ENCODE data around the gene BSN.
"Not testable (repeated sequence)": the region's sequence is repeated elsewhere in the genome, so short reads cannot be mapped to it uniquely, and the experiment has no call there.

Gene BSN

GRCh38 chr3:49683162-49683561 lies 128.9 kb downstream of the BSN start:
- Histone ChIP-seq H3K4me3 (ENCODE audit: low read depth in 1 of 2, low read length in 1 of 2) (no peak overlapping the region), H3K36me3 (peaks cover 70% of the 10 kb centered on the region), H3K27me3 (peaks cover 37% of the 10 kb centered on the region), H3K9me3 (no peaks in the 10 kb centered on the region), H3K27ac (no peak overlapping the region), H3K4me1 (ENCODE audit: control insufficient read depth in 1 of 2, insufficient read depth in 1 of 2, low read depth in 1 of 2, low read length in 1 of 2) (peaks cover 0 to 10% of the 10 kb centered on the region in 2 experiments)
- TF ChIP-seq, protein P1, sequence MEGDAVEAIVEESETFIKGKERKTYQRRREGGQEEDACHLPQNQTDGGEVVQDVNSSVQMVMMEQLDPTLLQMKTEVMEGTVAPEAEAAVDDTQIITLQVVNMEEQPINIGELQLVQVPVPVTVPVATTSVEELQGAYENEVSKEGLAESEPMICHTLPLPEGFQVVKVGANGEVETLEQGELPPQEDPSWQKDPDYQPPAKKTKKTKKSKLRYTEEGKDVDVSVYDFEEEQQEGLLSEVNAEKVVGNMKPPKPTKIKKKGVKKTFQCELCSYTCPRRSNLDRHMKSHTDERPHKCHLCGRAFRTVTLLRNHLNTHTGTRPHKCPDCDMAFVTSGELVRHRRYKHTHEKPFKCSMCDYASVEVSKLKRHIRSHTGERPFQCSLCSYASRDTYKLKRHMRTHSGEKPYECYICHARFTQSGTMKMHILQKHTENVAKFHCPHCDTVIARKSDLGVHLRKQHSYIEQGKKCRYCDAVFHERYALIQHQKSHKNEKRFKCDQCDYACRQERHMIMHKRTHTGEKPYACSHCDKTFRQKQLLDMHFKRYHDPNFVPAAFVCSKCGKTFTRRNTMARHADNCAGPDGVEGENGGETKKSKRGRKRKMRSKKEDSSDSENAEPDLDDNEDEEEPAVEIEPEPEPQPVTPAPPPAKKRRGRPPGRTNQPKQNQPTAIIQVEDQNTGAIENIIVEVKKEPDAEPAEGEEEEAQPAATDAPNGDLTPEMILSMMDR (IDR thresholded peaks at IDR 0.05) = no peak

GRCh38 chr3:49684453-49684852 lies 130.2 kb downstream of the BSN start:
- peaks cover 57% of the 10 kb centered on the region for H3K36me3 ChIP-seq
- H3K4me3 ChIP-seq (ENCODE audit: low read depth in 1 of 2, low read length in 1 of 2); H3K9me3 ChIP-seq: not testable (repeated sequence)

DNA sequence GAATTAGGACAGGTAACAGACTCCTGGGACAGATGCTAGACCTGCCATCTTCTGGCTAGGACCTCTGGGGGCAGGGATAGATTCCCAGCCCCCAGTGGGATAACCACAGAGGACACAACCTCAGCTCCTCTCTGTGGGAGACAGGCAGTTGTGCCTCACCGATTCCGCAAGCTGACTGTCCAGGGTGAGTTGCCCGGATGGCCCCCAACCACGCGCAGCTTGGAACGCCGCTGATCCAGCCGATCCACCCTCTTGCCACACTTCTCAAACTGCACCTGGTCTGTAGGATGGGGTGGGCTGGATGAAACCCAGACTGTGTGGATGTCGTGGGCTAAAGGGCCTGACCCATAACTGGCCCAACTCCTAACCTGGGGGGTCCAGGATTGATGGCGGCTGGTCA lies 130.8 kb downstream of the BSN start:
- H3K9me3 ChIP-seq; H3K27ac ChIP-seq; H3K4me3 ChIP-seq (ENCODE audit: low read depth in 1 of 2, low read length in 1 of 2): not testable (repeated sequence)
- H3K4me1 ChIP-seq (ENCODE audit: control insufficient read depth in 1 of 2, insufficient read depth in 1 of 2, low read depth in 1 of 2, low read length in 1 of 2) = peaks cover 12 to 20% of the 10 kb centered on the region in 2 experiments
- H3K36me3 ChIP-seq = peaks cover 51% of the 10 kb centered on the region
- H3K27me3 ChIP-seq = peaks cover 38% of the 10 kb centered on the region

More at GRCh38 chr3:49684453-49684852, 130.2 kb downstream of the BSN start:
- not testable (repeated sequence) for H3K27ac ChIP-seq
- Histone ChIP-seq H3K4me1 (ENCODE audit: control insufficient read depth in 1 of 2, insufficient read depth in 1 of 2, low read depth in 1 of 2, low read length in 1 of 2) (peaks cover 7 to 16% of the 10 kb centered on the region in 2 experiments), H3K27me3 (peaks cover 38% of the 10 kb centered on the region)

GRCh38 chr3:49685846-49686245 lies 131.6 kb downstream of the BSN start:
- not testable (repeated sequence) for H3K4me3 ChIP-seq (ENCODE audit: low read depth in 1 of 2, low read length in 1 of 2); H3K9me3 ChIP-seq; H3K27ac ChIP-seq
- Histone ChIP-seq H3K36me3 (peaks cover 43% of the 10 kb centered on the region), H3K4me1 (ENCODE audit: control insufficient read depth in 1 of 2, insufficient read depth in 1 of 2, low read depth in 1 of 2, low read length in 1 of 2) (peaks cover 19 to 26% of the 10 kb centered on the region in 2 experiments), H3K27me3 (peaks cover 38% of the 10 kb centered on the region)

- Histone ChIP-seq H3K27me3 (peaks cover 38% of the 10 kb centered on the region), H3K4me1 (ENCODE audit: control insufficient read depth in 1 of 2, insufficient read depth in 1 of 2, low read depth in 1 of 2, low read length in 1 of 2) (peaks cover 24 to 28% of the 10 kb centered on the region in 2 experiments), H3K36me3 (peaks cover 38% of the 10 kb centered on the region)
- not testable (repeated sequence) for H3K9me3 ChIP-seq; H3K27ac ChIP-seq; H3K4me3 ChIP-seq (ENCODE audit: low read depth in 1 of 2, low read length in 1 of 2)
Observed at GRCh38 chr3:49686346-49686745, 132.1 kb downstream of the BSN start.

- H3K9me3 ChIP-seq; H3K27ac ChIP-seq; H3K4me3 ChIP-seq (ENCODE audit: low read depth in 1 of 2, low read length in 1 of 2): not testable (repeated sequence)
- Histone ChIP-seq H3K36me3 (peaks cover 35% of the 10 kb centered on the region), H3K27me3 (peaks cover 38% of the 10 kb centered on the region), H3K4me1 (ENCODE audit: control insufficient read depth in 1 of 2, insufficient read depth in 1 of 2, low read depth in 1 of 2, low read length in 1 of 2) (peaks cover 24 to 28% of the 10 kb centered on the region in 2 experiments)
Observed at GRCh38 chr3:49686769-49687423, 132.6 kb downstream of the BSN start.

GRCh38 chr3:49687424-49687795 lies 133.1 kb downstream of the BSN start:
- not testable (repeated sequence) for H3K4me3 ChIP-seq (ENCODE audit: low read depth in 1 of 2, low read length in 1 of 2); H3K9me3 ChIP-seq; H3K27ac ChIP-seq
- peaks cover 38% of the 10 kb centered on the region for H3K27me3 ChIP-seq
- H3K4me1 ChIP-seq (ENCODE audit: control insufficient read depth in 1 of 2, insufficient read depth in 1 of 2, low read depth in 1 of 2, low read length in 1 of 2) = peaks cover 24 to 28% of the 10 kb centered on the region in 2 experiments
- peaks cover 31% of the 10 kb centered on the region for H3K36me3 ChIP-seq

DNA sequence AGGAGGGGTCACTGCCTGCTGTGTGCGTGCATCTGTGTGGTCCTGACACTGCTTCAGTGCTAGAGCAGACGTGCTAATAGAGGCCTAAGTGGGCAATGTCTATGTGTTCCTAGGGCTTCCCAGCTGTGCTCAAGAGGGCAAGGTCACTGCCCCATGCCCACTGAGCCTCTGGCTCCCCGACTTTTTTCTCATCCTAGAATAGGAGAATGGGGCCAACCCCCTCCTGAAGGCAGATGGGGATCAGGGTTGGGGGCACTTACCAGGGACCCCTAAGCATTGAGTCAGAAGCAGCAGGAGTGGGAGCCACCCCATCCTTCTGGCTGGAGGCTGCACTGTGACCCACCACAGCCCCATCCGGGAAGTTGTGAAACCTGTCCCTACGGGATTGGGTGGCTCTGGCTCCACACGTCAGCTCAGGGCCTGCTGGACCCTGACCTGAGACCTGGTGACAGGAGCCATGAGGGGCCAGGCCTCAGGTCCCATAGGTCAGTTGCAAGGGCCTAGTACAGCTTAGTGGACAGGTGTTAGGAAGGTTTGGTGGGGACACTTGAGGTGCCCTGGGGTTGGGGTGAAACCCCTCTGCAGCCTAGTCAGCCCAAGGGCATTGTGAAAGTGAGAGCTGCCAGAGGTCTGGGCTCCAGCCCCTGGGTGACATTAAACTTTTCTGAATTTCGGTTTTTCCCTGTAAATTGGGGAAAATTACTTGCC lies 134.2 kb downstream of the BSN start:
- Histone ChIP-seq H3K36me3 (peaks cover 20% of the 10 kb centered on the region), H3K27ac (peak overlapping the region; percentile 67), H3K4me3 (ENCODE audit: low read depth in 1 of 2, low read length in 1 of 2) (peak overlapping the region; percentile 95 to 99), H3K4me1 (ENCODE audit: control insufficient read depth in 1 of 2, insufficient read depth in 1 of 2, low read depth in 1 of 2, low read length in 1 of 2) (peaks cover 24 to 28% of the 10 kb centered on the region in 2 experiments), H3K27me3 (peaks cover 38% of the 10 kb centered on the region)
- not testable (repeated sequence) for H3K9me3 ChIP-seq
